NOMO-1 treated with DMSO at 0.1 percent for 48 hours (cell line): ENCODE data around the gene AJM1.
"Not testable (repeated sequence)": the region's sequence is repeated elsewhere in the genome, so short reads cannot be mapped to it uniquely, and the experiment has no call there.

Experiments used
- DNase-seq: peaks from one replicate; lab custom pipeline; 2025; ENCODE audit not compliant: unreplicated experiment; lab: John Stamatoyannopoulos, UW

AJM1 gene

GRCh38 chr9:136842380-136842948, at the start of gene AJM1:
Gene AJM1 (plus strand): TSS chr9:136842478. CDS start chr9:136844415, 1,937 bp downstream.
- peak; percentile 69 for DNase-seq

- no peak for DNase-seq
These were observed 49.0 kb upstream of the AJM1 start for GRCh38 chr9:136793086-136793946.

- DNase-seq, result no peak
These were observed 47.8 kb upstream of the AJM1 start for GRCh38 chr9:136794281-136794999.

GRCh38 chr9:136795000-136795348, 47.3 kb upstream of the AJM1 start:
- DNase-seq, result peak; percentile 17

GRCh38 chr9:136796238-136796774, 46.0 kb upstream of the AJM1 start, which contains the start of gene CCDC183:
Gene CCDC183 (plus strand): TSS chr9:136796338. CDS start chr9:136796398, 60 bp downstream.
- no peak for DNase-seq

GRCh38 chr9:136796775-136797347, 45.4 kb upstream of the AJM1 start:
- DNase-seq, result not testable (repeated sequence)

- no peak for DNase-seq
These were observed 43.6 kb upstream of the AJM1 start for GRCh38 chr9:136798708-136799078.

GRCh38 chr9:136799079-136799853, 43.0 kb upstream of the AJM1 start:
- no peak for DNase-seq

GRCh38 chr9:136799854-136800657, 42.2 kb upstream of the AJM1 start:
- DNase-seq, result peak; percentile 72

- DNase-seq, result no peak
These were observed 40.0 kb upstream of the AJM1 start for GRCh38 chr9:136802321-136802720.

- not testable (repeated sequence) for DNase-seq
These were observed 39.2 kb upstream of the AJM1 start for GRCh38 chr9:136803009-136803550.

GRCh38 chr9:136803551-136804508, 38.4 kb upstream of the AJM1 start:
- DNase-seq, result no peak

- no peak for DNase-seq
These were observed 37.6 kb upstream of the AJM1 start for GRCh38 chr9:136804509-136805206.

- DNase-seq, result no peak
These were observed 37.0 kb upstream of the AJM1 start for GRCh38 chr9:136805207-136805740.

GRCh38 chr9:136806067-136806466, 36.2 kb upstream of the AJM1 start:
- DNase-seq, result no peak

- DNase-seq, result no peak
These were observed 35.6 kb upstream of the AJM1 start for GRCh38 chr9:136806631-136807201.
